ENCODE data around the gene ACYP2.
"Not testable (repeated sequence)": the region's sequence is repeated elsewhere in the genome, so short reads cannot be mapped to it uniquely, and the experiment has no call there.

The ACYP2 gene

DNA sequence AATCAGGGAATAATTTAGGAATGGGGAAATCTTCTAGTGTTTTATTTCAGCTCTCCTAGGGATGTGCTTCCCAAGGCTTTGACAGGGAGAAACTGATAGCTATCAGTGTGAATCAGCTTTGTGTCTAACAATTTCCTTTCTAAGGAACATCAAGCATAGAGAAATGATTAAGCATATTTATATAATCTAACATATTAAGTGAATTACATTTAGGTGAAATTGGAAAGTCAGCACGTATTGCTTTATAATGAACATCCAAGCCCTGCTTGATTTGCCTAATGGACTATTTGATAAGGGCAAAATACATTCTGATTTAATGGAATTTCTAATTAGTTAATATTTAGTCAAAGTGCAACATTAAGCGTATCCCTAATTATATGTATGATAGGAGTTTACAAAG lies 160.1 kb downstream of the ACYP2 start:
- no peak for DNase-seq

DNA sequence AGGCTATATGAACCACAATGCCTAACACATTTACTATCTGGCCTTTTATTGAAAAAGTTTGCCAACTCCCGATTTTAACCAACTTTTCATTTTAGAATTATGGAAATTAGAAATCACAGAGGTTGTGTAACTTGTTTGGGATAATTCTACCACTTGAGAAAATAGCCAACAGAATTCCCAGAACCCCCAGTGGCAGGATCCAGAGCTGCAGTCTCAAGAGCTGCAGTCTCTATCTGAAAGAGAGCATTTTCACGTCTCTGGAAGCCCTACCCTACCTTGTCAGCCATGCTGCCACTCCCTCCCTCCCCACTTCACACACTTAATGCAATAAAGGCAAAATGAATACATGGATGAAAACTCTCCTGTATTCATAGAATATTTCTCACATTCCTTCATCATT lies 164.0 kb downstream of the ACYP2 start:
- no peak for DNase-seq

DNA sequence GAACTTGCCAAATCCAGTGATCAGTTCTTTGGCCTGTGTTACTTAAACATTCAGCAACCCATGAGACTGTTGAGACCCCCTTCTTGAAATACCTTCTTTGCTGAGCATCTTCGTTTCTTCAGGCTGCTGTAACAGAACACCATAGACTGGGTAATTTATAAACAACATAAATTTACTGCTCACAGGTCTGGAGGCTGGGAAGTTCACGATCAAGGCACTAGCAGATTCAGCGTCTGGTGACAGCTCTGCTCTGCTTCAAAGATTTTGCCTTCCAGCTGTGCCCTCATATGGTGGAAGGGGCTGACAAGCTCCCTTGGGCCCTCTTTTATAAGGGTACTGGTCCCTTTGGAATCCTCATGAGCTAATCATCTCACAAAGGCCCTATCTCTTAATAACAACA lies 169.4 kb downstream of the ACYP2 start:
- no peak for DNase-seq

DNA sequence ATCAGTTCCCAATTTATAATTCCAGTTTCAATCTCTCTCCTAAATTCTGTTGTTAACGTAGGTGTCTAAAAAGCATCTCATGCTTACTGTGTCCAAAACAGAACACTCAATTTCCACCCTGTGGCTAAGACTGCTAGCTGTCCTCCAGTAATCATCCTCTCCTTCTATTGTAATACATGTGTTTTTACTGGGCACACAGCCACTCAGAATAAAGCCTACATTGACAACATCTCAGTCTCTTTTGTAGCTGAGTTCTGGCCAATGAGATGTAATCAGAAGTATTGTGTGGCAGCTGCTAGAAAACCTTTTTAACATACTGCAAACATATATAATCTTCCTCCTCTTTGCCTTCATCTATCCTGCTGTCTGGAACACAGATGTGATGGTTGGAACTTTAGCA lies 170.0 kb downstream of the ACYP2 start:
- DNase-seq, result no peak

DNA sequence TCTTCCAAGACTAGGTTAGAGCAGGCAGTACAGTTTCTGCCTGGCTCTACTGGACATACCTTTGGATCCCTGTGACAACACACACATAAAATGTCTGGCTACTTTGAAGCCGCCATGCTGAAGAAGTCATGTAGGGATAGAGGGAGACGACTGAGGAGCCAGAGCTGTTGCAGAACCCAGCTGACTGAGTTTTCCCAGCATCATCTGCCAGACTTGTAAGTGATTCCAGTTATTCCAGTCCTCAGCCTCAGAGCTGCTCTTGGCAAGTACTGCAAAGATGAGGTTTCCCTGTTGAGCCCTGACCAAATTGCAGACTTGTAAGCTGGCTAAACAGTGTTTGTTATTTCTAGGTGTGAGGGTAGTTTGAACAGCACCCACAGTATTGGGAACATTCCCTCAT lies 172.1 kb downstream of the ACYP2 start:
- DNase-seq, result no peak

DNA sequence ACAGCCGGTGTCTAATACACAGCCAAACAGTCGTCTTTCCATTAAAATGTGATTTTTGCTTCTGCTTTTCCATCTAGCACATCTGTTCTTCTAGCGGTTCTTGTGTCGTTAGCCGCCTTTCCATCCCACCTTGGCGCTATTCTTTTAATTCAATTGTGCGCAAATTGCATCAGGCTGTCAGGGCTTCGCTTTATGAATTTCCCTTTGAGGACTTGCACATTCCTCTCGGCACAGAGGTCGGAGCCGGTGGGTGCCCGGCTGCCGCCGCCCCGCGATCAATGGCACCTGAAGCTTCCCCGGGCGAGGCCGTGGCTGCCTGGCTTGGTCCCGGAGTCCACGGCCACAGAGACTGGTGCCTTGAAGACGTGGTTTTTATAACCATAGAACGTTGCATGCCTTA lies 174.5 kb downstream of the ACYP2 start:
- DNase-seq, result no peak

DNA sequence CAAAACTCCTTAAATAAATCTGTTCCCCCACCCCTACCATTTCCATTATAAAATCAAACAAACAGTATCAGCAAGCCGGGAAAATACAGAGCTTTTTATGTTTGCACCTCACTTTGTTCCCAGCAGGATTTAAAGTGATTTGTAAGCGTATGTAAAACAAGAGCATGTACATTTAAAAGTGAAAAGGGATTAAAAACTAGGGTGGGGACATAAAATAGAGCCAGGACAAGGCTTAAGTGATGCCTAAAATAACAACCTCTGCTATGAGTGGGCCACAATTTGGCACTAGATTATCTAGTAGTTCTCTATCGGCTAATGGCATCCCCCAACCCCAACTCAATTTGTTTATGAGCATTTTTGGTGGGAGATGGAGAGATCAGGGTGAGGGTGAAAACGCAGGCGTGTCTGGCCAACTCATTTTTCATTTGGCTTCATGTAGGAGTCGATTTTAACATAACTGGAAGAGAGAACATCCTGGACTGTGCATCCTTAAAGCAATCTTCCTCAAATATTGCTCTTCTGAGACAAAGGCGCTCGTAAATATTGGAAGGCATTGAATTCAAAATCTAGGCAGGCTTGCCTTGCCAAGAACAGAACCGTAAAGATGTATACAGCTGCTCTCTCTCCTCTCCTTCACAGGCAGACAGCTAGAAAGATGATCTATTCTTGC lies 175.1 kb downstream of the ACYP2 start:
- no peak for DNase-seq

DNA sequence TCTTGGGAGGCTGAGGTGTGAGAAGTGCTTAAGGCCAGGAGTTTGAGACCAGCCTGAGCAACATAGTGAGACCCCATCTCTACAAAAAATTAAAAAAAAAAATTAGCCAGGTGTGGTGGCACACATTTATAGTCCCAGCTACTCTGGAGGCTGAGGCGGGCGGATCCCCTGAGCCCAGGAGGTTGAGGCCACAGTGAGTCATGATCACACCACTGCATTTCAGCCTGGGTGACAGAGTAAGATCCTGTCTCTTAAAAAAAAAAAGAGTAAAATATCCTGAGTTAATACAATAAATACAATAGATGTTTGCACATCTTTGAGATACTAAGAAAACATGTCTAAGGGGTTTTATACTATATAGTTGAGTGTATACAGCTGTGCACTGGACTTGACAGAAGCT lies 179.2 kb downstream of the ACYP2 start:
- not testable (repeated sequence) for DNase-seq

DNA sequence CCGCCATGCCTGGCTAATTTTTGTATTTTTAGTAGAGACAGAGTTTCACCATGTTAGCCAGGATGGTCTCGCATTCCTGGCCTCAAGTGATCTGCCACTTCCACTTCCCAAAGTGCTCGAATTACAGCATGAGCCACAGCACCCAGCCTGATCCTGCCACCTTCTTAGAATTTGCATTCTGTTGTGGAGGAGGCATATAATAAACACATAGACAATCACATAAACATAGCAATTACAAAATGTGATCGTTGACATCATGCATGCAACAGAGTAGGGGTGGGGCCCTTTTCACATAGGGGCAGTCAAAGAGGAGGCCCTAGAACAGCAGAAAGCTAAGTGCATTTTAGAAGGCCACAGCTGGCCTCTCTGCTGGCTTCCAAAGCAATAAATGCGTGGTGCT lies 180.5 kb downstream of the ACYP2 start:
- DNase-seq, result no peak

DNA sequence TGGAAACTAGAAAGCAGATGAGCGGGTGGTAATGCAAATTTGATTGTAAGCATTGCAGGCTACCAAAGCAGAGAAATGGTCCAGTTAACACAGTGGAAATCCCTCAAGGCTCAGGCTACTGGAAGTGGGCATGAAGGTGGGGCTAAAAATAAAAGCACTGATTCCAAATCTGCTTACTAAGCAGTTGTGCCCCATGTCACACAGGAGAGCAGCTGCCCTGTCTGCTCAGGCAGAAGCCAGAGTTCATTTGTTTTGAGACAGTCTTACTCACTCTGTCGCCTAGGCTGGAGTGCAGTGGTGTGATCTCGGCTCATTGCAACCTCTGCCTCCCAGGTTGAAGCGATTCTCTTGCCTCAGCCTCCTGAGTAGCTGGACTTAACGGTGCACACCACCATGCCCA lies 183.1 kb downstream of the ACYP2 start:
- DNase-seq, result no peak

DNA sequence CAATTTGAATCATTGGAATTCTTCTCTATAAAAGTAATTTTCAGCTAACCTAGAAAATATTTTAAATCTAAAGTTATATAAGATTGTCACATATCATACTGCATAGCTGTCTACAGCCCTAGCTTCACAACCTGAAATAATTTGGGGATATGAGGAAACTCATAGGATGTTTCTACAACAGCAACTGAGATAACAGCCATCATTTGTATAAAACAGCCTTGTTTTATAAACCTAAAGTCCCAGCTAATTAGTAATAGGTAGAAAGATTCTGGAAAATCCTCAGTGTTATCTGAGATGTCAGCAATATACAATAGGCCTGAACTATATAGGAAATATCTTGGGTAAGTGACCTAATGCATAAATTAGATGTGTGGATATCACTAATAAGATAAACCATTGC lies 188.2 kb downstream of the ACYP2 start:
- DNase-seq, result no peak

DNA sequence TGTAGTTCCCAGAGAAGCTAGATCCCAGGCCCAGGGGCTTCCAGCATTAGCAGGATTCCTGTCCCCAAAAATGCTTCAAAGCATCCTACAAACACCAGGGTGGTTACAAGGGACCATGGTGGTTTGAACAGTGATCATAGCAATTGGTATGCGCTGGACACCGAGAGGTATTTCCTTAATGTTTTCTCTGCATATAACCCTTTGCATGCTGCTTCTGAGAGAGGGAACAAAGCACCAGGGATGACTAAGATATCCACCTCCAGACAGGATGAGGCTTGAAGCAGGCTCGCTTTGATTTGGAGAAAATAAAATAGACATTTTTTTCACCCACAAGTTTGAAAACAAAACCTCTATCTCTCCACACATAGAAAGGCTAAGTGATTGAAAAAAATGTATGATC lies 191.1 kb downstream of the ACYP2 start:
- DNase-seq, result no peak

DNA sequence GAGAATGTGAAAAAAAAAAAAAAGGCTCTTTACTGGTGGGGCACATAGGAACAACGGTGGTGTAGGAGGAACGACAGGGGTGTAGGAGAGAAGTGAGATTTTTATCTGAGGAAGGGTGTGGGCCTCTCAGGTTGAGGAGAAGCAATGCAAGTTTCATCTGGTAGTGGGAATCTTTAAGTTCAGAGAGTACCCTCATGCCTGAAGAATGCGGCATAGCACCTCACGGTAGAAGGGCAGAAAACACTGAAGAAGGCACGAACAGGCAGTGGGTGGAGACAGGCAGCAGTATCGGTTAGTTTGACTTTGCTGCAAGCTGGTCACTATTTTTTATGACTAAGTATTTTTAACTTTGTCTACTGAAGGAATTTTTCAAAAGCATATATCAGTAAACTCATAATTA lies 192.8 kb downstream of the ACYP2 start:
- no peak for DNase-seq

DNA sequence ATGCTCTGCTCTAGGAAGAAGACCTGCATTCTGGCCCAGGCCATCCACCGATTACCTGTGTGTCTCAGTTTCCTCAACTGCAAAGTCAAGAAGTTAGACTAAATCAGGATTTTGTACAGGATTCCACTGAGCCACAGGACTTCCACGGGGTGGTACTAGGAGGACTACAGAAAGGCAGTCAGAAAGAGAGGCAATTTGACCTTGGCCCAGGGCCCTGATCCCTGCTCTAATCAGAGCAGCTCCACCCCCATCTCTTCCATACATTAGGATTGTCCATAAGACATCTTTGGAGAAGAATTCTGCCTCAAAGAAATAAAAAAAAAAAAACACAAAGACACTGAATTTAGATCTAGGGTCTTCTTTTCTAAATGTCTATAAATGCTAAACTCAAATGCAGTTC lies 193.4 kb downstream of the ACYP2 start:
- no peak for DNase-seq

DNA sequence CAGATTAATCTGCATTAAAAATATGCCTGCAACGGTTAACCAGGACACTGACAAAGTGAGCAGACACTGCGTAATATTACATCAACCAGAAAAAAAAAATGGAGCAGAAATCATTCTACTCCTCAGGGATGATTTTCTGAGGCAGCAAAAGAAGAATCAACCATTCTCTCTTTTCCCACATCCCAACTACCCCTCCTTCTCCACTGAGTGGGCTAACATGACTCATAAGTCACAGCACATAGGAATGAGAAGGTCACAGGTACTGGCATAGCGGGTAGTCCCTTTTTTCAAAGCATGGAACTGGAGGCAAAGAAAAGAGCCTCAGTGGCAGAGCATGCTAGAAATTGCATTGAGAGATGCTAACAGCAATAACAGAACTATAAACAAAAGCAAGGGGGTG lies 194.9 kb downstream of the ACYP2 start:
- no peak for DNase-seq

DNA sequence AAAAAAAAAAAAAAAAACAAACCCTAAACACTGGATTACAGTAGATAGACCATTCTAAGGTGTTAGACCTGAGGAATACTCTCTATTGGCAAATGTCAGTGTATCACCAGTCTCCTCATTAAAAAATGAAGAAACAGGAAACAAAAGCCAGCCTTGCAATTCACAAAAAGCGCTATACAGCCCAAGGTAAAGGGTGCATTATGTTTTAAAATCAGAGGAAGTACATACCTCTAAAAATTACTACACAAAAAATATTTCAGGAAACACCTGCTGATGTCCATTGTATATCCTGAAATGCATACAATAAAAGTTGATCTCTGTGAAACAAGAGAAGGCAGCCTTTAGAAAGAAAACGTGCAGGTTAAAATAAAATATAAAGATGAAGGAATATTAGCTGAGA lies 195.5 kb downstream of the ACYP2 start:
- no peak for DNase-seq

DNA sequence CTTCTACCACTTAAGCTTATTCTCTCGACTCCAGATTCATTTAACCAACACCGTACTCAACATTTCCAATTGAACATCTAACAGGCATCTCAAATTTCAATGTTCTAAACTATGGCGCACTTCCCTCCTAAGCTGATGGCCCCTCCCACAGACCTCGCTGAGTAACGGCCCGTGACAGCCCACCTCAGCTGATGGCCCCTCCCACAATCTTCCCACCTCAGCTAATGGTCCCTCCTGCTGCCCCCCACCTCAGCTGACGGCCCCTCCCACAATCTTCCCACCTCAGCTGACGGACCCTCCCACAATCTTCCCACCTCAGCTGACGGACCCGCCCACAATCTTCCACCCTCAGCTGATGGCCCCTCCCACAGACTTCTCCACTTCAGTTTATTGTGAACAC lies 197.7 kb downstream of the ACYP2 start:
- DNase-seq, result no peak

DNA sequence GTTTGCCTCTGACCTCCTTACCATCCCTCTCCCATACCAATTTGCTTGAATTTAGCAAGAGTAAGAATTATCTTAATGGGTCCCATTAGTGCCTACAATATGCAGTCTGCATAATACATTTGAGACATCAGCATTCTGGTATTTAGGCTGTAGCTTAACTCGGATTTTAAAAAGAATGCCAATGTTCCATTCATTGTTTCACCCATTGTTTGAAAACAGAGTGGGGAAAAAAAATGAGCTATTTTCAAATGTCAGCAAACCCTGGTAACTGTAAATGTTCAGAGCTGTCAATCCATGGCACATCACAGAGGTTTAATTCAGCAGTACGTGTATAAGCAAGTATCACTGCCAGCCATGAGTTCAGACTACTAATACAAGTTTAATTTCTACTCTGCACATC lies 202.6 kb downstream of the ACYP2 start:
- no peak for DNase-seq

DNA sequence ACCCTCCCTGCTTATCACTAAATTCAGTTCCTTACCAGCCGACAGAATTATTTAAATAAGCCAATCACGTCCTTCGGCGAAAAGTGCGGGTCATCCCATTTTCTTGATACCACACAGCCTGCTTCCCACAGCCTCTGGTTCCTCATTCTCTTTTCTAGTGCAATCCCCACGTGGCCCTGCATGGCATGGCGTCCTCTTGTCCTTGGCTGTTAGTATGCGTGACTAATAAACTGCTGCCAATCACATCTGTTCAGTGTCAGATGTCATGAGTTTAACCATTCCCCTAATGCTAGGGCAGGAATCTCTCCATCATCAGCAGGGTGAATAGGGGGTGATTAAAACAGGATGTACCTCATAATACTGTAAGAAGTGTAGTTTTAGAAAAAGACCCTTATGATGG lies 203.4 kb downstream of the ACYP2 start:
- no peak for DNase-seq

DNA sequence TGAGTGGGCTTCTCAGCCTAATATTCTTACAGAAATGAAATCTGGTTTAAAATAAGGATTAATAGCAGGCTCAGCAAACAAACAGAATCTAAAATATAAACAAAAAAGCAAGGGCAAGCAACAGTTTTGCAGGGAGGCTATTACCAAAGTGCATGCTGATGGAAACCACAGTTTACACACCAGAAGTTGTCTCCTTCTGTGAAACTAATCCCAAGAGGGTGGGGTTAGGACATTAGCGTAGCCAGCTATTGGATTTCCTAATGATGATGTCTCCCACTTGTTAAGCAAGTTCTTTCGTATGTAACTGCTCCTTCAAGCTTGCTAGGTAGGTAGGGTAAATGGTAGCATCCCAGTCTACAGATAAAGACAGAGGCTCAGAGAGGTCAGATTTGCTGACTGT lies 205.6 kb downstream of the ACYP2 start:
- DNase-seq, result no peak

DNA sequence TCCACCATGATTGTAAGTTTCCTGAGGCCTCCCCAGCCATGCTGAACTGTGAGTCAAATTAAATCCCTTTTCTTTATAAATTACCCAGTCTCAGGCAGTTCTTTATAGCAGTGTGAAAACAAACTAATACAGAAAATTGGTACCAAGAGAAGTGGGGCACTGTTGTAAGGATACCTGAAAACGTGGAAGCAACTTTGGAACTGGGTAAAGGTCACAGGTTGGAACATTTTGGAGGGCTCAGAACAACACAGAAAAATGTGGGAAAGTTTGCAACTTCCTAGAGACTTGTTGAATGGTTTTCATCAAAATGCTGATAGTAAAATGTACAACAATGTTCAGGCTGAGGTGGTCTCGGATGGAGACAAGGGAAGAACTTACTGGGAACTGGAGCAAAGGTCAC lies 209.1 kb downstream of the ACYP2 start:
- DNase-seq, result not testable (repeated sequence)

DNA sequence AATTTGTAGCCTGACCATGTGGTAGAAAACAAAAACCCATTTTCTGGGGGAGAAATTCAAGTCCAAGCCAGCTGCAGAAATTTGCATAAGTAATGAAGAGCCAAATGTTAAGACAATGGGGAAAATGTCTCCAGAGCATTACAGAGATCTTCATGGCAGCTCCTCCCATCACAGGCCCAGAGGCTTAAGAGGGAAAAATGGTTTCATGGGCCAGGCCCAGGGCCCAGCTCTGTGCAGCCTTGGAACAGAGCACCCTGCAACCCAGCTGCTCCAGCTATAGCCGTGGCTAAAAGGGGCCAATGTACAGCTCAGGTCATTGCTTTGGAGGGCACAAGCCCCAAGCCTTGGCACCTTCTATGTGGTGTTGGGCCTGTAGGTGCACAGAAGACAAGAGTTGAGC lies 209.7 kb downstream of the ACYP2 start:
- no peak for DNase-seq

DNA sequence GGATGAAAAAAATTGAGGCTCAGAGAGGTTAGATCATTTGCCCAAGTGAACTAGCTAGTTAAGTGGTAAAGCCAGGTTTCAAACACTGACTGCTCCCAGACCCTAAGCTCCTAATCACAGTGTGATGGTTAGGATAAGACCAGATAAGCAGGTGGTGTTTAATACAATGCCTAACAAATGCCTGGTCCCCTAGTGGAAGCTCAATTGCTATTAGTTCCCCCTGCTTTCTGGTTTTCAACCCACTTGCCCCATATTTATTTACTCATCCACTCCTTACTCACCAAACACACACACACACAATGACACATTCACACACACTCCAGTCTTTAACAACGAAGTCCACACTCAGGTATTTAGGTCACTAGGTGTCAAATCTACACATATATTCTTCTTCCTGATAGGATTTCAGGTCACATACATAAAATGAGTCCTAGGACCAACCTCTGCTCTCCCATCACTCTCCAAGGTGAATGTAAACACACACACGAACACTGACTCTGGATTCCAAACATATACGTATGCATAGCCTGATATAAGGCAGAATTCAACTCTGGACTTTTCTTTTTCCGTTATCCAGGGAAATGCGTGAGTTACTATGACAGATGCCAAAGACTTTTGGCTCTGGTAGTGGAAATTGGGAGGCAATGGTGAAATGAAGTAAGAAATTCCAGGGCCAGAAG lies 214.2 kb downstream of the ACYP2 start:
- DNase-seq, result no peak

DNA sequence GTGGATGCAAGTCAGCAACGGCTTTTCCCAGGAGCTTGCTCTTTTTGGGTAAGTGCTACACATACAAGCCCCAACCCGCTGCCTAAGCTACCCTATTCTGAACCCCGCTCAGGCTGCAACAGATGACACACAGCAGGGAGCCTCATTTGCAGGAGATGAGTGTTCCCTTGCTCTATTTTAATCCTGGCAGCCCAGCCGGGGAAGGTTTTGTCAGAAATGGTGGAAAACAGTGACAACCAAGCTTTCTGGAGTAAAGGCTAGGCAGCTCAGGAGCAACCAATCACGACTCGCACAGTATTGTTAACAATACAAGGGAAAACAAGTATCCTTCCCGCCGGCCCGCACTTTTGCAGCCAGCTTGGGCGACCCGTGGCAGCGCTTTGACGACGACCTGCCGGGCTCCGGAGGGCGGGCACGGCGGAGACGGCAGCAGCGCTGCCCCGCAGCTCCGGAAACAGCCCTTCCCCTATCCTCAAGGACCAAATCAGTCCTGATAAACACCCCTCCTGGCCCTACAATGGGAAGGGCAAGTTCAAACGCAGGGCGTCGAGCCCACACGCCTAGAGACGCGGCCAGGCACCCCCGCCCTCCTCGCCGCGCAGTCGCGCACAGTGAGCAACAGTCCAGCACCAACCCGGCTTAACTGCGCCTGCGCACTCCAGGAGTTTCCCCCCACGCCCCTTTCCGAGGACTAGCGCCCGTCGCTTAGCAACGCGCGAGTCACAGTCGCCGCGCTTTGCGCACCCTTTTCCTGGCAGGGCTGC lies 214.9 kb downstream of the ACYP2 start:
- peak; percentile 87 for DNase-seq

Data from NCI-H2029 treated with DMSO at 0.1 percent for 48 hours (cell line).